GM12874 (cell line): ENCODE data around the gene ZG16.

Experiments used
- TF ChIP-seq, protein P1 (sequence below): IDR thresholded peaks from 2 replicates; pipeline ENCODE4 v1.5.1; 2011; ENCODE audit warnings: low read depth, mild to moderate bottlenecking, control low read depth, low read length, moderate library complexity; ENCODE audit not compliant: insufficient read depth

The ZG16 gene

DNA sequence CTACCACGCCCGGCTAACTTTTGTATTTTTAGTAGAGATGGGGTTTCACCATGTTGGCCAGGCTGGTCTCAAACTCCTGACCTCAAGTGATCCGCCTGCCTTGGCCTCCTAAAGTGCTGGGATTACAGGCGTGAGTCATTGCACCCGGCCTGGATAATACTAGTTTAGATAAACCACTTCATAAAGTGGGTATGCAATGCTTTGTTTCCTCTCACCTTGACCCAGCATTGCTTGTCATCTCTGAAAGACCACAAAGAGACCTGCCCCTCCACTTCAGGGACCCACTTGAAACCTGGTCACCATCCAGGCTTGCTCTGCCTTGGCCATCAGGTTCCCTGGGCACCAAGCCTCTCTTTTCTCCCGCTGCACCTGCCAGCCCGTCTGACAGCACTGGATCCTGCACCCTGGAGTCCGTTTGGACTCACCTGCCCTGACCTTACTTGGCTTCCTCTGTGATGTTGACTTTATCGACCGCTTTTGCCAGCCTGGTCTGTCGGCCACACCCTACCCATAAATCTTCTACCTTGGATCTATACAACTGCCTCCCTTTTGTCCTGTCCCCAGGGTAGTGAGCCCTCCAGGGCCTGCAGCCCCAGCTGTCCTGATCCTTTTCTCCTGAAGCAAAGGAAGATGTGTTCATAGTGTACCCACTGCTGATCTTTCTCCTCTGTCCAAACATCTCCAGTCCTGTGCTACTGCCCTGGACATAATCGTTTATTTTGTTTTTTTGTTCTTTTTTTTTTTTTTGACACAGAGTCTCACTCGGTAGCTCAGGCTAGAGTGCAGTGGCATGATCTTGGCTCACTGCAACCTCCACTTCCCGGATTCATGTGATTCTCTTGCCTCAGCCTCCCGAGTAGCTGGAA, 12.7 kb upstream of the ZG16 start:
- TF ChIP-seq, protein P1, sequence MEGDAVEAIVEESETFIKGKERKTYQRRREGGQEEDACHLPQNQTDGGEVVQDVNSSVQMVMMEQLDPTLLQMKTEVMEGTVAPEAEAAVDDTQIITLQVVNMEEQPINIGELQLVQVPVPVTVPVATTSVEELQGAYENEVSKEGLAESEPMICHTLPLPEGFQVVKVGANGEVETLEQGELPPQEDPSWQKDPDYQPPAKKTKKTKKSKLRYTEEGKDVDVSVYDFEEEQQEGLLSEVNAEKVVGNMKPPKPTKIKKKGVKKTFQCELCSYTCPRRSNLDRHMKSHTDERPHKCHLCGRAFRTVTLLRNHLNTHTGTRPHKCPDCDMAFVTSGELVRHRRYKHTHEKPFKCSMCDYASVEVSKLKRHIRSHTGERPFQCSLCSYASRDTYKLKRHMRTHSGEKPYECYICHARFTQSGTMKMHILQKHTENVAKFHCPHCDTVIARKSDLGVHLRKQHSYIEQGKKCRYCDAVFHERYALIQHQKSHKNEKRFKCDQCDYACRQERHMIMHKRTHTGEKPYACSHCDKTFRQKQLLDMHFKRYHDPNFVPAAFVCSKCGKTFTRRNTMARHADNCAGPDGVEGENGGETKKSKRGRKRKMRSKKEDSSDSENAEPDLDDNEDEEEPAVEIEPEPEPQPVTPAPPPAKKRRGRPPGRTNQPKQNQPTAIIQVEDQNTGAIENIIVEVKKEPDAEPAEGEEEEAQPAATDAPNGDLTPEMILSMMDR = no peak

DNA sequence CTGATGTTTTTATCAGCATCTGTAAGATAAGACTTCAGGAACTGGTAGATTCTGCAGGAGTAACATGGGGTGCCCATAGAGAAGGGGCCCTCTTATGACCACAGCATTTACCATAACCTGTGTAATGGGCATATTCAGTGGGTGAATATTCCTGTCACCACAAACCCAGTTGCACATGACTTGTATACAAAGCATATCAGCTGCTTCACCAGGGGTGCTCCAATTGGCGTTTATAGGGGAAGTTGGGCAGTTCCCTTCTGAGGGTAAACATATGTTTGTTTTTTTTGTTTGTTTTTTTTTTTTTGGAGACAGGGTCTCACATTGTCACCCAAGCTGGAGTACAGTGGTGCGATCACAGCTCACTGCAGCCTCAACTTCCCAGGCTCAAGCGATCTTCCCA, 11.5 kb upstream of the ZG16 start:
- TF ChIP-seq, protein P1 = no peak

DNA sequence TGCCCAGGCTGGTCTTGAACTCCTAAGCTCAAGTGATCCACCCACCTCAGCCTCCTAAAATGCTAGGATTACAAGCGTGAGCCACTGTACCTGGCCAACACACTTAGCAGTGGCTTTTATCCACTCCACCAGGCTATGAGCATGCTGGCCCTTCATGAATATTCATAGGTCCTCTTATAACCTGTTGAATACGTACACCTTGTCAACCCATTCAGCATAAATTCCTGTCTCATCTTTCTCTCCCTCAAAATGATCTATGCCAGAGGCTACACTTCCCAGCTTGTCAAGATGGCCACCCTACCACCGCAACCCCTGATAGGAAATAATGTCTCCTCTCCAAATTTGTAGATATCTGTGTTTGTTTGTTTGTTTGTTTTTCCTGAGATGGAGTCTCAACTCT, 11.0 kb upstream of the ZG16 start:
- TF ChIP-seq, protein P1 = no peak

- TF ChIP-seq, protein P1 = no peak
These were observed 8.5 kb upstream of the ZG16 start for GRCh38 chr16:29769507-29769906.

GRCh38 chr16:29770250-29770929, 7.7 kb upstream of the ZG16 start:
- TF ChIP-seq, protein P1 = no peak

- TF ChIP-seq, protein P1 = no peak
These were observed 3.3 kb upstream of the ZG16 start for GRCh38 chr16:29774730-29775129.

- TF ChIP-seq, protein P1 = no peak
These were observed 2.2 kb upstream of the ZG16 start for GRCh38 chr16:29775742-29776408.
